ENCODE results near the gene RPS5.
"Not testable (repeated sequence)": the region's sequence is repeated elsewhere in the genome, so short reads cannot be mapped to it uniquely, and the experiment has no call there.

Gene RPS5

GRCh38 chr19:58407658-58408151, 20.6 kb downstream of the RPS5 start:
- no peak for FAIRE-seq

DNA sequence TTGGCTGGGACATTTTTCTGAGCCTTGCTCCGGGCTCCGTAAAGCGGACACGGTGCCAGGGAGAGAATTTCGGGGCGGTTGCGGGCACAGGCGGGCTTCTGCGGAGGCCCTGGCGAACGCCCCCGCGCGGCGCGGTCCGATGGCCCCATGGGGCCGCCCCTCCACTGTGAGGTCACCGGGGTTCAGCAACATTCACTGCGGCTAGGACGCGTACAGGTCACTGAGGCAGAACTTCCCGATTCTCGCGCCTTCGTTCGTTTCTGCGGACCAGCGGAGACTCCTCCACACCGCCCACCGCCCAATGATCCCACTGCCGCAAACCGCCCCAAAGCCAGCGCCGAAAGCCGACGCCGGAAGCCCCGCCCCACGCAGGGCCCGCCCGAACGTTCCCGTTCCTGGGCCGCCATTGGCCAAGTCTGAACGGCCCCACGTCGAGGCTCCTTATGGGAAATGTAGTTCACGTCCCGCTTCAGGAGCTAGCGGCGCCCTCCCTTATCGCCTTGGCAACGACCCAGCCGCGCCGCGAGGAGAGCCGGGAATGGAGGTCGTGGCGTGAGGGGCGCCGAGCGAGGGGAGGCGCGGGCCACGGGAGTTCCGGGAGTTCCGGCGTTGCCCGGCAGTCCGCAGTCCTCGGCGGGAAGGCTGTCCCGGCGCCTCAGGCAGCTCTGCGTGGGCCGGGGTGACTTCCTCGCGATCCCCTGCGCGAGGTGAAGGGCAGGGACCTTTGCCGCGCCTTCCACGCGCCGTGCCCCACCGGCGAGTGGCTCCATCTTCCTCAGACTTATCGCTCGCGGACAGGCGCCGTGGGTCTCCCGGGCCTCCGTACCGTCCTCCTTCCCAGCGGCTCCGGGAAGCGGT, 21.3 kb downstream of the RPS5 start, which contains the start of gene ZNF584:
Gene ZNF584, plus strand, starts transcription at position 498 of the 858 bp plus-strand sequence. CDS start 499 bp downstream, outside the sequence.
- no peak for FAIRE-seq

DNA sequence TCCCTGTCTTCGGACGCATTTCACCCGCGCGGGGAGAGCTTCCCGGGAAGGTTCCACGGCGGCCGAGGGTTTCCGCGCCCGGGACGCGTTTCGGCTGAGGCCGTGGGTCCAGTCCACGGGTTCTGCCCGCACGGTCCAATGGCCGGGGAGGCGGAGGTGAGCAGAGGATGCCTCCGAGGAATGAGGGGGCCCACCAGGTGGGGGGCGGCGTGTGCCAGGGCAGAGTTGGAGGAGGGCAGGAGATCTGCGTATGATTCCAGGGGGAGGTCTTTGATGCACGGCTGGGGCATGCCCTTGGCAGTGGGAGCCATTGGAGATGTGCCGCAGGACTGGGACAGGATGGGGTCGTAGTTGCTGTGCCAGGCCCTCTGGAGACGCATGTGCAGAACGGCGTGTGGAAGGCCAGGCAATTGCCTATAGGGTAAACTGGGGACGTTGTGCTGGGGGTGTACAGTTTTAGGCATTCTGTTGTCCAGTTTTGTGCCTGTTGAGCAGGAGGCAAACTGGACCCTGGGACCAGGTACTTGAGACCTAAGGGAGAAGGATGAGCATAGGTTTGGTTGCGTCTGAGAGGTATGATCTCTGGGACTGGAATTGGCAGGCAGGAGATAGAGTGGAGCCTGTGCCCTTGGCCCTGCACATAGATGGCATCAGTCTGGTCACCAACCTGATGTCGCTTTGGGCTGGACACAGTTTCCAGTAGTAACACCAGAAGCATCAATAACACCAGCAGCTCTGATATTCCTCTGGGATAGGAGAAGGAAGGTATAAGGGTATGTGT, 22.1 kb downstream of the RPS5 start:
- FAIRE-seq = no peak

DNA sequence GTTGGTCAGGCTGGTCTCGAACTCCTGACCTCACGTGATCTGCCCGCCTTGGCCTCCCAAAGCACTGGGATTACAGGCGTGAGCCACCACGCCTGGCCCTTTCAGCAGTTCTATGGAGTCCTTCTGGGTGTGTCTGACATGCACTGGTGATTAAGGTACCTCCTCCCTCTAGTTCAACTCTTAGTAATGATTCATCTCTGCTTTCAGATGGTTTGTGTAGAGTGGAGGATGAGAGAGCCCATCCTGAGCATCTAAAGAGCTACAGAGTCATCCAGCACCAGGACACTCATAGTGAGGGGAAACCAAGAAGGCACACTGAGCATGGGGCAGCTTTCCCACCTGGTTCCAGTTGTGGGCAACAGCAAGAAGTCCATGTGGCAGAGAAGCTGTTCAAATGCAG, 29.5 kb downstream of the RPS5 start:
- no peak for FAIRE-seq

- no peak for FAIRE-seq
Measured at GRCh38 chr19:58417071-58417470, 30.0 kb downstream of the RPS5 start.

GRCh38 chr19:58428617-58429016, 41.5 kb downstream of the RPS5 start:
- FAIRE-seq = no peak

DNA sequence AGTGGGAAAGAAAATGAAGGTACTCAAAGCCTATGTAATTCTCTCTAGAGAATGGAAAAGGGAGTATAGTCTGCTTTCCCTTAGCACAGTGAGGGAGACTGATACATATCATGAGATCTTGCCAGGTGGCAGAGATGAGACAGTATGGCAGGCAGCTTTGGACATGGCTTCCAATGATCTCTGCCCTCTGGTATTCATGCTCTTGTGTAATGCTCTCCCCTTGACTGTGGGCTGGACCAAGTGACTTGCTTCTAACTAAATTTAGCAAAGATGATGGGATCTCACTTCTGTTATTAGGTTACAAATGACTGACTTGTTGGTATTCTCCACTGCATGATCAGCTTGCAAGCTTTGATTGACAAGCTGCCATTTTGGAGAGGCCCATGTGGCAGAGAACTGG, 42.7 kb downstream of the RPS5 start:
- no peak for FAIRE-seq

- FAIRE-seq = no peak
Measured at GRCh38 chr19:58434217-58434616, 47.1 kb downstream of the RPS5 start.

DNA sequence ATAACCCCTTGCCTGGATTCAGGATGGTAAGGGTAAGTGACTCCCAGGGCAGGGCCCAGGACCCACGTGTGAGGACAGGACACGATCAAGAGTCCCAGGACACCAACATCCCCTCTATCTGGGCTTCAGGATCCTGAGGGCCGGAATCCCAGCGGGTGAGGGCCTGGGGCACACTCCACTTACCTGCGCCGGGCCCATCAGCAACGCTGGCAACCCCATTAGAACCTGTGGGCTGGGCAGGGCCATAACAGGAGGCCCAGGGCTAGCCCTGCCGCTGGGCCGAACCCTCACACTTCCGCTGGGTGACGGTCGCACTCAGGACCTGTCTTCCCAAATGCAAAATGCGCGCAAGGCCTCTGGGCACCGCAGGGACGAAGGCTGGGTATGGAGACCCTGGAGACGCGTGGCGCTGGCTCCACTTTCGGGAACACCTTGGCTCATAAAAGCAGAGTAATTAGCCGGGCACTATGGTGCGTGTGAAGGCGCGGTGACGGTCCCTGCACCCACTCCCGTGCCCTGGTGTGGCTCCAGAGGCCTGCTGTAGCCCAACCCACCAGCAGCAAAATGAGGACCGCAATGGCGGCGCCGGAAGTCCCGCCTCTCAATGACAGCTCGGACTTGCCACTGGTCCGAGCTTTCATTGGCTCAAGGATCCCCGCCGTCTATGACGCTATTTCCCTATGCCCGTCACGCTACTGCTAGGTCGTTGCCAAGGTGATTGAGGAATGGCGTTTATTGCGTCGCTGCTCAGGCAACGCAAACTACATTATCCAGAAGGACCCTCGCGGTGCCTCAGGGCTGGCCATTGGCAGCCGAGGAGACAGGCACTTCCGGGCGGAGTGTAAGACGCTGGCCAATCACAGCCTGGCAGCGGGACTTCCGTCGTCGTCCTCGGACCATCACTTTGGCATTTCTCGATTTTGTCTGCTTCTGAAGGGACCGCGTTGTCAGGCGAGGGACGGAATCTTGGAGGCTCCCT, 52.8 kb downstream of the RPS5 start, which contains the start of gene ZNF132:
Gene ZNF132, minus strand, starts transcription at position 578 of the 979 bp plus-strand sequence. Its CDS starts 332 bp downstream, at position 246.
- FAIRE-seq = peak; percentile 99

DNA sequence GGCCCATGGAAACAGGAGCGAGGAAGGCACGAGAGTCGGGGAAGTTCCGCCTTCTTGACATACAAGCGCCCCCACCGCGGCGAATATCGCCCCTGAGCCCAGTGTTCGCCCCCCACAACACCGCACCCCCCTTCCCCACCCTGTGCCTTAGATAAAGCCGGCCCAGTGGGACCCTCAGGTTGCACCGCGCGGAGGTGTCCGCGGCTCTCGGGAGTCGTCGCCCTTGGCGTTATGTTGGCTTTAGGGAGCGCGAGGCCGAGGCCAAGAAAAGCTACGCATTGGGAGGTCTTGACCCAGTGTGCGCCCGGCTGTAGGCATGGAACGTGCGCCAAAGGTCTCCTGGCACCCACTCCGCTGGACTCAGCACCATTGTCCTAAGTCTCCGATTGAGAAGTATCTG, 53.5 kb downstream of the RPS5 start:
- no peak for FAIRE-seq

GRCh38 chr19:58442986-58443385, 55.9 kb downstream of the RPS5 start:
- FAIRE-seq = not testable (repeated sequence)

Data from islet of Langerhans (tissue), 1 donor.